OCI-LY7 (cell line): ENCODE results near the gene SMURF2.

Source experiments
- EZH2phosphoT487 ChIP-seq: fragments of 200-600 bp; sonication (generic); IDR thresholded peaks from 2 replicates; pipeline ENCODE4 v1.6.1; 2018; ENCODE audit warnings: low read depth, borderline replicate concordance, mild to moderate bottlenecking, mixed run types, antibody characterized with exemption, low read length, moderate library complexity, mixed read lengths
- TF ChIP-seq, protein P1 (sequence below): fragments of 200-600 bp; sonication (generic); conservative IDR thresholded peaks from 2 replicates; pipeline ENCODE4 v1.5.1; 2014; ENCODE audit warnings: mild to moderate bottlenecking, antibody characterized with exemption, low read length, moderate library complexity, mixed read lengths

DNA sequence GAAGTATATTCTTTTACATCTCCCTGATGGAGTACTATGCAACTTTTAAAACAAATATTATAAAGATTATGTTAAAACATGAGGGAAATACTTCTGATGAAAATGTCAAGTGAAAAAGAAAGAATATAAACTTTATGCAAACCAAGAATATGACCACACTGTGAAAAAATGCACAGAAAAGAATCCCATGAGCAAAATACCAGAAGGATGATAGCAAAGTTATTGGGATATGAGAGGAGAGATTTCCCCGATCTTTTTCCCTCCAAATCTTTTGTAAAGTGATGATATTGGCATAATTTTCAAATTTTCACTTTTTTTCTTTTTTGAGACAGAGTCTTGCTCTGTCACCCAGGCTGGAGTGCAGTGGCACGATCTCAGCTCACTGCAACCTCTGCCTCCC is 36.6 kb upstream of the SMURF2 start:
- TF ChIP-seq, protein P1, sequence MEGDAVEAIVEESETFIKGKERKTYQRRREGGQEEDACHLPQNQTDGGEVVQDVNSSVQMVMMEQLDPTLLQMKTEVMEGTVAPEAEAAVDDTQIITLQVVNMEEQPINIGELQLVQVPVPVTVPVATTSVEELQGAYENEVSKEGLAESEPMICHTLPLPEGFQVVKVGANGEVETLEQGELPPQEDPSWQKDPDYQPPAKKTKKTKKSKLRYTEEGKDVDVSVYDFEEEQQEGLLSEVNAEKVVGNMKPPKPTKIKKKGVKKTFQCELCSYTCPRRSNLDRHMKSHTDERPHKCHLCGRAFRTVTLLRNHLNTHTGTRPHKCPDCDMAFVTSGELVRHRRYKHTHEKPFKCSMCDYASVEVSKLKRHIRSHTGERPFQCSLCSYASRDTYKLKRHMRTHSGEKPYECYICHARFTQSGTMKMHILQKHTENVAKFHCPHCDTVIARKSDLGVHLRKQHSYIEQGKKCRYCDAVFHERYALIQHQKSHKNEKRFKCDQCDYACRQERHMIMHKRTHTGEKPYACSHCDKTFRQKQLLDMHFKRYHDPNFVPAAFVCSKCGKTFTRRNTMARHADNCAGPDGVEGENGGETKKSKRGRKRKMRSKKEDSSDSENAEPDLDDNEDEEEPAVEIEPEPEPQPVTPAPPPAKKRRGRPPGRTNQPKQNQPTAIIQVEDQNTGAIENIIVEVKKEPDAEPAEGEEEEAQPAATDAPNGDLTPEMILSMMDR = no peak
- TF ChIP-seq EZH2phosphoT487 = no peak
